ENCODE results near the gene CHFR. TPM values are rescaled to one million over a fixed set of nuclear protein-coding genes. Genes with fewer than 3 reads are reported as not detected.
"Not testable (repeated sequence)": the region's sequence is repeated elsewhere in the genome, so short reads cannot be mapped to it uniquely, and the experiment has no call there.

Gene CHFR
- total RNA-seq, 1 donor from 2014 or later: 23.2 TPM

- DNase-seq: no peak
Measured at GRCh38 chr12:132874175-132874574, 13.2 kb downstream of the CHFR start.

- no peak for DNase-seq
Measured at GRCh38 chr12:132873724-132874123, 13.7 kb downstream of the CHFR start.

- DNase-seq: no peak
Measured at GRCh38 chr12:132872975-132873421, 14.4 kb downstream of the CHFR start.

DNA sequence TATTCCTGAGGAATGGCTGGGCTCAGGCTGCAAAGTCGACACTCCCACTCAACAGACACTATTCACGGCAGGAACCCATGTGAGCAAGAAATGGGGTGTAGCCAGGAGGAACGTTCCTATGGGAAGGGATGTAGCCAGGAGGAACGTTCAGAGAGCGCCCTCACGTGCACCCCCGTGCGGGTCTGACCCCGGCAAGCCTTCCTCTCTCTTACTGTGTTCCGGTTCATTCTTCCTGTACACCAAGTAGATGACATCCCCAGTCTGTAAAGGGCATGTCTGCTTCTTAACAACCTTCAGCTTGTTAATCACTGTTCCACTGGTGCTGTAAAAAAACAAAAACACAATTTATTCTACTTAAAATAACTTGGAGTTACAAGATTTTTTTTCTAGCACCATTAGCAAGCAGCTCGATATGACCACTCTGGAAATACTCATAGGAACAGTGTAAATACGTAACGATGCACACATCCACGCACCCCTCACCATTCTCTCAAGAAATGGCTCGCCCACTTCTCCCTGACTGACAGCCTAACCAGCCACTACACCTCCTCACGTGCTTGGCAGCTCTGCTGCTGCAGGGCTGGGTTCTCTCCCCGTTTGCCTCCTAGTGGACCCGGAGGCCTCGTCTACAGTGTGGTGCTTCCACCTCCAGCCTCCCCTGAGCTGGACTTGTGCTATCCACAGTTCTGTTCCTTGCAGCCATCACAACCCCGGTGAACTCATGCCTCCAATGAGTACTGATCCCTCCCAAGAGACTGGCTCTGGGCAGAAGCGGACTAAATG lies 15.1 kb downstream of the CHFR start:
- no peak for DNase-seq

GRCh38 chr12:132869551-132869950 lies 17.9 kb downstream of the CHFR start:
- DNase-seq: no peak

- no peak for DNase-seq
Measured at GRCh38 chr12:132866251-132866828, 21.1 kb downstream of the CHFR start.

DNA sequence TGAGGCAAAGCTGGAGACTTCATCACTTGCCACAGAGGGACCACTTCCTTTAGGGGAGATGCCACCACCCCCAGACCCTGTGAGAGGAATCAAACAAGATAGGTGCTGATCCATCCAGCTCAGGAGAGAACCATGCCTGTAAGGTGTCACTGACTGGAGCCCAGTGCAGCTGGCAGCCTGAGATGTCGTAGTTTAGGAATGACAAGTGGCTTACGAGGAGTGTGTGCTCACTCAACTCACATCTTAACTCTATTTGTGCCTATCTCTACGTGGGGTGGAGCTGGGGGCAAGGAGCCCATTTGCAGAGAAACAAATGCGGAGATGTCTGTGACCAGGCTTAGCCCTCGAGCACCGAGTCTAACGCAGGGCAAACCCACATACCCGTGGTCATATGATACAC lies 25.8 kb downstream of the CHFR start:
- DNase-seq: no peak

- no peak for DNase-seq
Measured at GRCh38 chr12:132858718-132859266, 28.6 kb downstream of the CHFR start.

- DNase-seq: not testable (repeated sequence)
Measured at GRCh38 chr12:132857019-132857418, 30.4 kb downstream of the CHFR start.

DNA sequence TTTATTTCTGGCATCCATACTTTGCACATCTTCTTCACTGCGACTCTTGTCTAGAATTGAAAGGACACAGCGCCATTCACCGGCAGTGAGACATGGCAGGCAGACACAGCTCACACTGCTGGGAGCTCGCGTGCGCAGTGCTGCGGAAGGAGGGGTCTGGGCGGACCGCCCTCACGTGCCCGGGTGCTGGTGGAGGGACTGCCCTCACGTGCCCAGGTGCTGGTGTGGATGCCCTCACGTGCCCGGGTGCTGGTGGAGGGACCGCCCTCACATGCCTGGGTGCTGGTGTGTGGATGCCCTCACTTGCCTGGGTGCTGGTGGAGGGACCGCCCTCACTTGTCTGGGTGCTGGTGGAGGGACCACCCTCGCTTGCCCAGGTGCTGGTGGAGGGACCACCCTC lies 30.8 kb downstream of the CHFR start:
- no peak for DNase-seq

- DNase-seq: not testable (repeated sequence)
Measured at GRCh38 chr12:132855211-132855610, 32.2 kb downstream of the CHFR start.

- no peak for DNase-seq
Measured at GRCh38 chr12:132853285-132854092, 33.9 kb downstream of the CHFR start.

GRCh38 chr12:132852496-132852895 lies 34.9 kb downstream of the CHFR start:
- no peak for DNase-seq

DNA sequence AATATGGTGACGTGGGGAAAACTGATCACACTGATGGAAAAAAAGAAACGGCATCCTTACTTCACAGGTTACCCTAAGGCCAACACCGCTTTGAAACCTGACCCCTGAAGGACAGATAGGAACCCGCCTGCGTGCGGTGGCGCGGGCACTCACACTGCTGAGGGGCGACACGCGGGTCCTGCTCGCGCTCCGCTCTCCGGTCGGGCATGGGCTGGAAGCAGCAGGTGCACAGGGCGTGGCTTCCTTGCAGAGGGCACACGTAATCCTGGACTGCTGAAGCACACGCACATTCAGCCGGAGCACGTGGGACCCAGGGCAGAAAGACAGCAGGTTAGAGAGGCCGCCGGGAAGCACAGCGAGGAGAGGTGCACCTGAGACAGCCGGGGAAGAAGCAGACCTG lies 35.9 kb downstream of the CHFR start:
- no peak for DNase-seq

GRCh38 chr12:132850291-132850690 lies 37.1 kb downstream of the CHFR start:
- no peak for DNase-seq

DNA sequence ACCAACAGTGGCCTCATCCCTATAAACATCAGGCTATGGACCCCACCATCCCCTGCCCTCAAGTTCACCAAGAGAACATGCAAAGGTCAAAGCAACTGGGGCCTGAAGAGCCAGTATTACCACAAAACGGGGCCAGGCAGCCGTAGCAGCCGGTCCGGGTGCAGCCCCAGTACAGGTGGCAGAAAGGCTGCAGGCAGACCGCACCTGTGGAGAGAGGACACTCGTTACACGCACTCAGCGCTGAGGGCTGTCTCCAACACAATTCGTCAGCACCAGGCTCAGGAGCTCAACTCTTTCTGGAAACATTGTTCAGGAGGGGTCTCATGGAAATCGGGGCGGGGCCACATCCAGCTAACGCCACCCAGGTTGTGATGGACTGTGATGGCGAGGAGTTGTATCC lies 38.9 kb downstream of the CHFR start:
- no peak for DNase-seq

DNA sequence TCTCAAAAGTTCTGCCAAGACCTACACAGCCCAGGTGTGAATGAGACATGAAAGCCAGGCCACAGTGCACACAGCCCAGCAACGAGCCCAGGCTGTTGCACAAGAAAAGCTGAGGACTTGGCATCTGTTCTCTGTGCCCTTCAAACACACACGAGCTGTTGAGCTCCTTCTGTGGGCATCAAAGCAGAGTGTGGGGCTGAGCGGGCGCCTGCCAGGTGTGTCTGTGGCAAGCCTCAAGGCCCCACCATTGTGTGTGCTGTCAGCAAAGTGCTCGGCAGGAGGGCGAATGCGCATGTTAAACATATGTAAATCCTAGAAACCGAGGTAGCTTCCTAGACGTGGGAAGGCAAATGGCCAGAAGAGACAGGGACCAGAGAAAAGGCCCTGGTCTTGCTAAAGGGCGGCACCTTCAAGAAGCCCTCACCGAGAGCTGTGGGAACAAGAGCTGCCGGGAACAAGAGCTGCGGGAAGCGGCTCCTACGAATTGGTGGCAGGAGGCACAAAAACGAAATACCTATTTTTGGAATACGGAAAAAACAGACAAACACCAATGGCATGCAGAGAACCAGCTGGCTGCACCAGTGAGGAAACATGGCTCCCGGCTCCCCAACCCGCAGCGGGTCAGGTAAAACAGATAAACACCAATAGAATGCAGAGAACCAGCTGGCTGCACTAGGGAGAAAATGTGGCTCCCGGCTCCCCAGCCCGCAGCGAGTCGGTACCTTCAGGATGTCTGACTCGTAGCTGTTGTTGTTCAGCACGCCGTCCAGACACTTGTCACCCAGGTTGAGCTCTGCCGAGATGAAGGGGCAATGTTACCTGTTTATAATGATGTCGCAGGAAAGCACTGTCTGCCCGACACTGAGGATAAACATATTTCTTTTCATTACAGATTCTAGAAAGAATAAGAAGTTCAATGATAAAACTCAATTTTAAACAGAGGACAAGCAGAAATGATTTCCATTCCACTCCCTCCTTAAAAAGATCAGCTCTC lies 39.7 kb downstream of the CHFR start:
- no peak for DNase-seq

DNA sequence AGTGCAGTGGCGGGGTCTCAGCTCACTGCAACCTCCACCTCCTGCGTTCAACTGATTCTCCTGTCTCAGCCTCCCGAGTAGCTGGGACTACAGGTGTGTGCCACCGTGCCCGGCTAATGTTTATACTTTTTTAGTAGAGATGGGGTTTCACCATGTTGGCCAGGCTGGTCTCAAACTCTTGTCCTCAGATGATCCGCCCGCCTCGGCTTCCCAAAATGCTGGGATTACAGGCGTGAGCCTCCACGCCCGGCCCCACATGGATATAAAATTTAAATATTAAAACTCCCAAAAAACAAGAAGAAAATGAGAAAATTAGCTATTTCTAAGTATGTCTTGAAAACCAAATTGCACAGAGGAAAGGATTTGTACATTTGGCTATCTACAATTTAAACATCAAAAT lies 42.7 kb downstream of the CHFR start:
- not testable (repeated sequence) for DNase-seq

DNA sequence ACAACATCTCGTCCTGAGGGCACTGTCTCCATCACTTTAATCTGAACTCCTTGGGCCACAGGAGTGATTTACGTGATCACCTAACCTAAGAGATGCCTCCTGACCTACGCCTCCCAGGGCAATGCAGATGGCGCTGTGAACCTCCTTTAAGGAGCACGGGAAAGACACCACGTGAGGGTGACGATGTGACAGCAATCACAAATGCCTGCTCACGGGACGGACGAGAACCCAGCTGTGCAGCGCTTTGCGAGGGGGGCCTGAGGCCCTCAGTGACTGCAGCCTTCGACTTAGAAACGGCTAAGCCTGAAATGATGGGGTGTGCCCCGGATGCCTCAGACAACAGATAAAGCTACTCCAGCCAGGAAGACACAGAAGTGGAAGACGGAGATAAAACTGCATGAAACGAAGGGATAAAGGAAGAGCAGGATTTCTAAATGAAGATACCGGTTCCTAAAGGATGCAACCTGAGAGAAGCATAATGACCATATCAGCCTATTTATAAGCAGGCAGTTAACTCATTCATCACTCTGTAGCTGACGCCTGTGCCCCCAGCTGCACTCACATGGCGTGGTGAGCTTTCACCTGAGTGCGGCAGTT lies 44.9 kb downstream of the CHFR start:
- DNase-seq: no peak

GRCh38 chr12:132841151-132841550 lies 46.3 kb downstream of the CHFR start:
- no peak for DNase-seq

- DNase-seq: no peak
Measured at GRCh38 chr12:132840536-132840935, 46.9 kb downstream of the CHFR start.
